GM12878 (cell line): Measurements from ENCODE around the gene IREB2. TPM values are rescaled to one million over a fixed set of nuclear protein-coding genes. Genes with fewer than 3 reads are reported as not detected.

Source experiments
- CREM ChIP-seq: IDR thresholded peaks from 2 replicates; pipeline ENCODE4 v1.6.1; 2014; ENCODE audit warnings: antibody characterized with exemption, low read depth
- CTCF ChIP-seq, 3 experiments: IDR thresholded peaks in 2 of 3; conservative IDR thresholded peaks in 1 of 3; 2 replicates each; pipeline ENCODE4 v1.5.1; 2011; ENCODE audit warnings: low read depth in 3 of 3, low read length in 3 of 3, mild to moderate bottlenecking in 3 of 3, control low read depth in 2 of 3, moderate library complexity in 2 of 3, inconsistent platforms in 1 of 3, mixed read lengths in 1 of 3; ENCODE audit not compliant: control insufficient read depth in 2 of 3, insufficient read depth in 1 of 3; ENCODE audit errors: extremely low read depth in 1 of 3
- EP300 ChIP-seq, 2 experiments: fragments of 150-350 bp in 1 of 2; IDR thresholded peaks; 2 replicates each; pipeline ENCODE4 v1.6.1; 2011 to 2012; ENCODE audit warnings: low read depth in 2 of 2, low read length in 2 of 2, borderline replicate concordance in 1 of 2, improper control_type of control experiment in 1 of 2, inconsistent platforms in 1 of 2; ENCODE audit not compliant: control insufficient read depth in 1 of 2
- FOS ChIP-seq: IDR thresholded peaks from 3 replicates; pipeline ENCODE4 v1.6.1; 2011; ENCODE audit warnings: borderline replicate concordance; ENCODE audit not compliant: insufficient read length; ENCODE audit errors: extremely low read depth
- FOXM1 ChIP-seq: IDR thresholded peaks from 2 replicates; pipeline ENCODE4 v1.6.1; 2012; ENCODE audit warnings: low read depth, mild to moderate bottlenecking, inconsistent platforms, low read length, moderate library complexity
- HDAC6 ChIP-seq: fragments of 200-600 bp; sonication (generic); IDR thresholded peaks from one replicate; pipeline ENCODE4 v1.8.0; 2017; ENCODE audit warnings: antibody characterized with exemption; ENCODE audit not compliant: unreplicated experiment
- LARP7 ChIP-seq: fragments of 450-650 bp; IDR thresholded peaks from 2 replicates; pipeline ENCODE4 v1.6.1; 2017; ENCODE audit warnings: mild to moderate bottlenecking
- MEF2A ChIP-seq: IDR thresholded peaks from 2 replicates; pipeline ENCODE4 v1.6.1; 2011; ENCODE audit warnings: low read depth, mild to moderate bottlenecking, low read length, moderate library complexity; ENCODE audit not compliant: insufficient read depth
- MTA2 ChIP-seq: fragments of 450-650 bp; IDR thresholded peaks from 2 replicates; pipeline ENCODE4 v1.6.1; 2016; ENCODE audit warnings: low read depth, mild to moderate bottlenecking, moderate library complexity
- MXI1 ChIP-seq: fragments of 150-350 bp; IDR thresholded peaks from 2 replicates; pipeline ENCODE4 v1.6.1; 2011; ENCODE audit warnings: low read depth, mild to moderate bottlenecking, inconsistent platforms, low read length, improper control_type of control experiment
- MYC ChIP-seq: IDR thresholded peaks from 2 replicates; pipeline ENCODE4 v1.6.1; 2011; ENCODE audit warnings: mild to moderate bottlenecking, low read length, moderate library complexity, inconsistent platforms; ENCODE audit not compliant: insufficient read depth, insufficient replicate concordance, insufficient read length, severe bottlenecking
- NFXL1 ChIP-seq: fragments of 450-650 bp; IDR thresholded peaks from 2 replicates; pipeline ENCODE4 v1.6.1; 2017; ENCODE audit warnings: antibody characterized with exemption, mild to moderate bottlenecking, borderline replicate concordance
- NFYA ChIP-seq: IDR thresholded peaks from 2 replicates; pipeline ENCODE4 v1.6.1; 2011; ENCODE audit warnings: low read depth, mild to moderate bottlenecking, low read length, improper control_type of control experiment, borderline replicate concordance
- PAX5 ChIP-seq: IDR thresholded peaks from 2 replicates; pipeline ENCODE4 v1.6.1; 2011; ENCODE audit warnings: low read depth, low read length, borderline replicate concordance
- RBBP5 ChIP-seq: fragments of 200-600 bp; sonication (generic); conservative IDR thresholded peaks from 2 replicates; pipeline ENCODE4 v1.6.1; 2016
- SIX5 ChIP-seq: IDR thresholded peaks from 2 replicates; pipeline ENCODE4 v1.6.1; 2011; ENCODE audit warnings: mild to moderate bottlenecking, low read depth, low read length, moderate library complexity; ENCODE audit not compliant: severe bottlenecking
- SMAD1 ChIP-seq: fragments of 450-650 bp; IDR thresholded peaks from 2 replicates; pipeline ENCODE4 v1.6.1; 2018; ENCODE audit warnings: mild to moderate bottlenecking, low read depth; ENCODE audit not compliant: partially characterized antibody
- TAF1 ChIP-seq: IDR thresholded peaks from 2 replicates; pipeline ENCODE4 v1.6.1; 2011; ENCODE audit warnings: mild to moderate bottlenecking, low read depth, low read length, borderline replicate concordance
- TARDBP ChIP-seq: IDR thresholded peaks from 2 replicates; pipeline ENCODE4 v1.6.1; 2016; ENCODE audit warnings: borderline replicate concordance
- TCF3 ChIP-seq: IDR thresholded peaks from 2 replicates; pipeline ENCODE4 v1.6.1; 2012; ENCODE audit warnings: low read depth, mild to moderate bottlenecking, low read length, borderline replicate concordance; ENCODE audit not compliant: insufficient read depth
- TCF7 ChIP-seq: IDR thresholded peaks from 2 replicates; pipeline ENCODE4 v1.6.1; 2014; ENCODE audit warnings: antibody characterized with exemption, borderline replicate concordance
- YBX1 ChIP-seq: fragments of 450-650 bp; IDR thresholded peaks from 2 replicates; pipeline ENCODE4 v1.6.1; 2016; ENCODE audit warnings: antibody characterized with exemption
- ZBTB11 ChIP-seq: fragments of 450-650 bp; formaldehyde crosslinking; IDR thresholded peaks from 2 replicates; pipeline ENCODE4 v1.5.0; 2022; ENCODE audit warnings: mild to moderate bottlenecking, missing genetic modification characterization
- ZNF207 ChIP-seq: fragments of 450-650 bp; IDR thresholded peaks from 2 replicates; pipeline ENCODE4 v1.6.1; 2014; ENCODE audit warnings: antibody characterized with exemption, mild to moderate bottlenecking, borderline replicate concordance
- ZNF24 ChIP-seq: fragments of 450-650 bp; IDR thresholded peaks from 2 replicates; pipeline ENCODE4 v1.6.1; 2017; ENCODE audit warnings: antibody characterized with exemption, mild to moderate bottlenecking
- polyA plus RNA-seq, 11 experiments: library from polyadenylated mRNA; depleted of rRNA in 4 of 11; unstranded in 6 of 11; stranded (reverse) in 5 of 11; fragments of >200 nt; fragmentation: Nextera tagmentation in 4 of 11; fragmentation: Illumina TruSeq in 1 of 11; extraction: Ambion mirVana in 4 of 11; extraction: Trizol in 1 of 11; gene quantifications; 1 replicate in 1 of 11; 2 replicates in 10 of 11; pipeline versions ENCODE4 v1.2.1 to v1.2.3, GENCODE V29; 2011 to 2016; ENCODE audit warnings: inconsistent platforms in 2 of 11, missing spikeins in 2 of 11, low read depth in 1 of 11
- total RNA-seq, 4 experiments: library from RNA; depleted of rRNA in 3 of 4; stranded (reverse); fragments of >200 nt in 3 of 4; fragmentation: Illumina TruSeq in 1 of 4; extraction: Trizol in 1 of 4; gene quantifications; 2 replicates each; pipeline versions ENCODE4 v1.2.1 to v1.2.3, GENCODE V29; 2013 to 2021

The IREB2 gene
- total and polyA plus RNA-seq, 10 of the 15 experiments (the other 5 are each of a cell fraction or from before 2014, with no cell fraction given), result 13.0 to 52.4 (median 24.4) TPM

GRCh38 chr15:78540141-78540870 is 102.3 kb downstream of the IREB2 start, which contains the start of gene PSMA4 (continued):
- TF ChIP-seq NFYA, result no peak
- peak in 1 of 3 experiments; percentile 17; a peak in 1 of 6 replicates for TF ChIP-seq CTCF (IDR thresholded peaks at IDR 0.05 in 2 of 3, conservative IDR thresholded peaks at IDR 0.05 in 1 of 3; ENCODE audit: control insufficient read depth in 2 of 3, extremely low read depth in 1 of 3, insufficient read depth in 1 of 3, low read depth in 3 of 3, low read length in 3 of 3)
- 0 out of 2 replicates have a peak, but pooled peaks have one; percentile 68 for TF ChIP-seq ZNF207
- TF ChIP-seq ZBTB11, result peak; percentile 15; the same call in 1 of the 2 replicates
- no peak for TF ChIP-seq TARDBP
- peak; percentile 25 for TF ChIP-seq SMAD1
- no peak; the same call in none of the 2 replicates for TF ChIP-seq MXI1
- TF ChIP-seq TCF7, result no peak
- TF ChIP-seq CREM, result no peak
- TF ChIP-seq NFXL1, result no peak
- peak; percentile 43; the same call in 1 of the 2 replicates for TF ChIP-seq PAX5
- TF ChIP-seq YBX1, result no peak
- TF ChIP-seq MTA2, result no peak
- TF ChIP-seq ZNF24, result no peak
- no peak for TF ChIP-seq MEF2A
- TF ChIP-seq HDAC6, result no peak
- TF ChIP-seq RBBP5, result peak; percentile 65; the same call in 1 of the 2 replicates
- TF ChIP-seq MYC, result peak; percentile 19
- TF ChIP-seq TCF3, result no peak
- TF ChIP-seq EP300 (IDR thresholded peaks at IDR 0.05; ENCODE audit: borderline replicate concordance in 1 of 2, control insufficient read depth in 1 of 2, low read depth in 2 of 2, low read length in 2 of 2), result no peak
- no peak for TF ChIP-seq SIX5
- TF ChIP-seq FOXM1, result no peak
- TF ChIP-seq TAF1, result peak; percentile 83; the same call in 1 of the 2 replicates
- no peak for TF ChIP-seq FOS
- no peak for TF ChIP-seq LARP7
